A673 (cell line): ENCODE data around the gene CC2D1A. TPM values are rescaled to one million over a fixed set of nuclear protein-coding genes. Genes with fewer than 3 reads are reported as not detected.

Experiments used
- BruUV-seq: library from RNA; stranded (reverse); fragments of 400-500 nt; replicated peaks from 2 replicates; lab custom pipeline; 2021; lab: Mats Ljungman, UMichigan
- CTCF ChIA-PET: fragments of 300-600 bp; sonication (Branson Sonifier 250); formaldehyde crosslinking; loops from one replicate; lab custom pipeline; 2022; ENCODE audit warnings: antibody characterized with exemption; lab: Charles Lee
- POLR2A ChIA-PET: fragments of 300-600 bp; sonication (Branson Sonifier 250); formaldehyde crosslinking; loops from one replicate; lab custom pipeline; 2022; ENCODE audit warnings: antibody characterized with exemption; ENCODE audit not compliant: low non-redundant PET; lab: Charles Lee
- DNase-seq: peaks from one replicate; pipeline ENCODE4 v3.0.0-alpha.2; 2015; ENCODE audit warnings: low spot score
- H3K27ac ChIP-seq: fragments of 200-600 bp; sonication (generic); 2 replicates; pipeline ENCODE4 v1.5.1; 2016; ENCODE audit warnings: mixed run types, low read depth, mild to moderate bottlenecking, mixed read lengths, antibody characterized with exemption, low read length; ENCODE audit not compliant: poor library complexity, severe bottlenecking
- H3K27me3 ChIP-seq: fragments of 200-600 bp; sonication (generic); replicated peaks from 2 replicates; pipeline ENCODE4 v1.6.1; 2017; ENCODE audit warnings: mixed run types, low read depth, mild to moderate bottlenecking, mixed read lengths, antibody characterized with exemption, low read length; ENCODE audit not compliant: insufficient read depth, poor library complexity
- H3K36me3 ChIP-seq: fragments of 200-600 bp; sonication (generic); 2 replicates; pipeline ENCODE4 v1.6.1; 2016; ENCODE audit warnings: mixed run types, mild to moderate bottlenecking, mixed read lengths, antibody characterized with exemption, low read length; ENCODE audit not compliant: insufficient read depth, poor library complexity, severe bottlenecking
- H3K4me1 ChIP-seq: fragments of 200-600 bp; sonication (generic); 2 replicates; pipeline ENCODE4 v1.6.1; 2017; ENCODE audit warnings: mixed run types, mild to moderate bottlenecking, mixed read lengths, antibody characterized with exemption, low read length; ENCODE audit not compliant: insufficient read depth, poor library complexity, severe bottlenecking
- H3K4me3 ChIP-seq: fragments of 200-600 bp; sonication (generic); 2 replicates; pipeline ENCODE4 v1.5.1; 2016; ENCODE audit warnings: low read depth, mixed run types, mild to moderate bottlenecking, mixed read lengths, low read length; ENCODE audit not compliant: poor library complexity, severe bottlenecking
- H3K9me3 ChIP-seq: fragments of 200-600 bp; sonication (generic); 2 replicates; pipeline ENCODE4 v1.6.1; 2016; ENCODE audit warnings: mixed run types, low read depth, mild to moderate bottlenecking, mixed read lengths, antibody characterized with exemption, low read length; ENCODE audit not compliant: poor library complexity, severe bottlenecking
- CTCF ChIP-seq: fragments of 300-800, 200-600 bp; sonication (generic); conservative IDR thresholded peaks from 2 replicates; pipeline ENCODE4 v1.5.1; 2017; ENCODE audit warnings: low read depth, mild to moderate bottlenecking, antibody characterized with exemption, low read length, moderate library complexity, mixed read lengths
- EZH2 ChIP-seq: fragments of 200-600 bp; sonication (generic); IDR thresholded peaks from 2 replicates; pipeline ENCODE4 v1.6.1; 2017; ENCODE audit warnings: borderline replicate concordance, low read depth, mild to moderate bottlenecking, mixed read lengths, antibody characterized with exemption, low read length; ENCODE audit not compliant: poor library complexity, severe bottlenecking
- intact Hi-C: fragments of 100-400 bp; cut with micrococcal nuclease; formaldehyde crosslinking; loops from one replicate; pipeline ENCODE4 v1.10.0; 2022; ENCODE audit not compliant: unreplicated experiment
- total RNA-seq: library from RNA; stranded (reverse); gene quantifications from 2 replicates; pipeline ENCODE4 v1.2.3, GENCODE V29; 2021

CC2D1A gene
- total RNA-seq, 1 experiment from 2014 or later = 38.6 TPM

- no peak overlapping the region for H3K27ac ChIP-seq
- H3K4me3 ChIP-seq = no peak overlapping the region
- H3K27me3 ChIP-seq = no peaks in the 10 kb centered on the region
- no peaks in the 10 kb centered on the region for H3K4me1 ChIP-seq
- ChIA-PET CTCF (no interaction called here), POLR2A (no interaction called here)
- TF ChIP-seq EZH2 (no peak), CTCF (no peak)
- no peaks in the 10 kb centered on the region for H3K9me3 ChIP-seq
- peaks cover 8% of the 10 kb centered on the region for H3K36me3 ChIP-seq
- intact Hi-C loops = no loop called here
- BruUV-seq = no TSS peak
- DNase-seq = no peak
Measured at GRCh38 chr19:13931391-13932148, 25.6 kb downstream of the CC2D1A start.

DNA sequence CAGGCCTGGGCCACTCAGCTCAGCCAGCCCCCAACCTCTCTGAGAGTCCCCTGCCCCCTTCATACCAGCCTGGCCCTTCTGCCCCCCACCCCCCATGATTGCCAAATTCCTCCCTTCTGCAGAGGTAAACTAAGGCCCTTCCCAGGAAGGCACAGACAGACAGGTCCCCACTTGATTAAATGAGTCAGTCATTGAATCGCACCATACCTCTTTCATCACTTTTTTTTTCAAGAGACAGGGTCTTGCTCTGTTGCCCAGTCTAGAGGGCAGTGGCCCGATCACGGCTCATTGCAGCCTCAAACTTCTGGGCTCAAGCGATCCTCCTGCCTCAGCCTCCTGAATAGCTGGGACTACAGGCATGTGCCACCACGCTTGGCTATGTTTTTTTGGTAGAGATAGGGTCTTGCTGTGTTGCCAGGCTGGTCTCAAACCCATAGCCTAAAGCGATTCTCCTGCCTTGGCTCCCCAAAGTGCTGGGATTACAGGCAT is 26.2 kb downstream of the CC2D1A start:
- POLR2A ChIA-PET = no interaction called here
- TF ChIP-seq EZH2 = no peak
- no peak for TF ChIP-seq CTCF
- H3K27me3 ChIP-seq = no peaks in the 10 kb centered on the region
- BruUV-seq = no TSS peak
- no peaks in the 10 kb centered on the region for H3K9me3 ChIP-seq
- no peak for DNase-seq
- H3K4me3 ChIP-seq = no peak overlapping the region
- intact Hi-C loops = no loop called here
- H3K27ac ChIP-seq = no peak overlapping the region
- peaks cover 4% of the 10 kb centered on the region for H3K36me3 ChIP-seq
- CTCF ChIA-PET = interaction anchor here (0.7 kb wide), 1 partner anchor 9 kb away, joined by 3 read pairs; no protein-coding TSS in a partner anchor
- H3K4me1 ChIP-seq = no peaks in the 10 kb centered on the region

DNA sequence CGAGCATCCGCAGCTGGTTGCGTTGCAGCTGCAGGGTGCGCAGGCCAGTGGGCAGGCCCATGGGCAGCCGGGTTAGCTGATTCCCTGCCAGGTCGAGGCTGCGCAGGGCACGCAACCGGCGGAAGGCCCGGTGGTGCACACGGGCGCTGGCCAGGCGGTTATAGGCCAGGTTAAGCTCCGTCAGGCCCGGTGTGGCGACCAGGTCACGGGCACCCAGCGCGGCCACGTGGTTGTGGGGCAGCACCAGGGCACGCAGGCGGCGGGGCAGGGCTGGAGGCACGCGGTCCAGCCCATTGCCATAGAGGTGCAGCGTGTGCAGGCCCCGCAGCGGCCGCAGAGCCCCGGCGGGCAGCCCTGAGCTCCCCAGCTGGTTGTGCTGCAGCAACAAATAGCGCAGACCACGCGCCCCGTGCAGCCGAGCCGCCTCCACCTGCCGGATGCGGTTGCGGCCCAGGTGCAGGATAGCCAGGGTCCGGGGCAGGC is 27.0 kb downstream of the CC2D1A start:
- DNase-seq = no peak
- CTCF ChIA-PET = no interaction called here
- peaks cover under 1% of the 10 kb centered on the region for H3K36me3 ChIP-seq
- no peaks in the 10 kb centered on the region for H3K9me3 ChIP-seq
- intact Hi-C loops = no loop called here
- no peaks in the 10 kb centered on the region for H3K4me1 ChIP-seq
- no peak overlapping the region for H3K4me3 ChIP-seq
- no peaks in the 10 kb centered on the region for H3K27me3 ChIP-seq
- no TSS peak for BruUV-seq
- POLR2A ChIA-PET = no interaction called here
- TF ChIP-seq CTCF = no peak
- no peak overlapping the region for H3K27ac ChIP-seq
